CD4-positive, CD25-positive, alpha-beta regulatory T cell (primary cell): ENCODE results near the gene RPS6KL1. TPM values are rescaled to one million over a fixed set of nuclear protein-coding genes. Genes with fewer than 3 reads are reported as not detected.

ENCODE experiments used
- ATAC-seq, 2 donors: fragments of 150-1000 bp; cut with Tn5 transposase; one replicate each; pipeline ENCODE4 v1.10.0; 2021; ENCODE audit warnings: low read depth in 2 of 2, moderate number of reproducible peaks in 2 of 2, moderate library complexity in 1 of 2
- DNase-seq, 3 donors: peaks; one replicate each; pipeline versions ENCODE4 v3.0.0 to v3.0.0-alpha.2; 2012 to 2022; ENCODE audit warnings: mixed read lengths in 1 of 3
- H3K27ac ChIP-seq: one replicate; pipeline ENCODE4 v1.7.0; 2013; ENCODE audit warnings: mild to moderate bottlenecking, low read length; ENCODE audit not compliant: insufficient read depth, poor library complexity, severe bottlenecking
- H3K27me3 ChIP-seq: one replicate; pipeline ENCODE4 v1.7.0; 2013; ENCODE audit warnings: low read length; ENCODE audit not compliant: control insufficient read depth, insufficient read depth
- H3K36me3 ChIP-seq: one replicate; pipeline ENCODE4 v1.7.0; 2013; ENCODE audit warnings: mild to moderate bottlenecking, low read length, moderate library complexity; ENCODE audit not compliant: control insufficient read depth, insufficient read depth
- H3K4me1 ChIP-seq: 2 replicates; pipeline ENCODE4 v1.7.0; 2013; ENCODE audit warnings: mild to moderate bottlenecking, low read length; ENCODE audit not compliant: insufficient read depth, control insufficient read depth, poor library complexity, severe bottlenecking
- H3K4me3 ChIP-seq: one replicate; pipeline ENCODE4 v1.7.0; 2013; ENCODE audit warnings: low read depth, mild to moderate bottlenecking, low read length, moderate library complexity
- H3K9me3 ChIP-seq, 2 experiments: 1 replicate in 1 of 2; 2 replicates in 1 of 2; pipeline ENCODE4 v1.7.0; 2013; ENCODE audit warnings: low read length in 2 of 2, mild to moderate bottlenecking in 1 of 2, moderate library complexity in 1 of 2; ENCODE audit not compliant: control insufficient read depth in 2 of 2
- H3K27ac Mint-ChIP-seq, 3 donors: one replicate each; pipeline ENCODE4 v1.8.0; 2020 to 2022; ENCODE audit warnings: mild to moderate bottlenecking in 3 of 3, mixed read lengths in 3 of 3, moderate library complexity in 2 of 3
- H3K27me3 Mint-ChIP-seq: one replicate; pipeline ENCODE4 v1.8.0; 2022; ENCODE audit warnings: mild to moderate bottlenecking, mixed read lengths
- H3K36me3 Mint-ChIP-seq: one replicate; pipeline ENCODE4 v1.8.0; 2020; ENCODE audit warnings: mixed read lengths
- H3K4me1 Mint-ChIP-seq, 4 donors: one replicate each; pipeline ENCODE4 v1.8.0; 2020 to 2022; ENCODE audit warnings: mixed read lengths in 4 of 4, mild to moderate bottlenecking in 1 of 4
- H3K4me3 Mint-ChIP-seq, 4 donors: one replicate each; pipeline ENCODE4 v1.8.0; 2020 to 2022; ENCODE audit warnings: mild to moderate bottlenecking in 4 of 4, mixed read lengths in 4 of 4, moderate library complexity in 3 of 4
- H3K9me3 Mint-ChIP-seq, 7 donors: one replicate each; pipeline ENCODE4 v1.8.0; 2020 to 2022; ENCODE audit warnings: mixed read lengths in 7 of 7, mild to moderate bottlenecking in 3 of 7, moderate library complexity in 2 of 7
- polyA plus RNA-seq, 4 donors: library from polyadenylated mRNA; unstranded; fragments of 300-500 nt; fragmentation: Illumina TruSeq; gene quantifications; one replicate each; pipeline ENCODE4 v1.2.3, GENCODE V29; 2021
- total RNA-seq: library from RNA; stranded (reverse); gene quantifications from one replicate; pipeline ENCODE4 v1.2.3, GENCODE V29; 2022

Gene RPS6KL1
- total and polyA plus RNA-seq, 5 donors from 2014 or later: 0.27 to 4.5 (median 2.2) TPM

- no peaks in the 10 kb centered on the region for H3K9me3 ChIP-seq
- H3K27ac Mint-ChIP-seq: peak overlapping the region in 1 of 3 donors; percentile 52
- H3K4me3 Mint-ChIP-seq: no peak overlapping the region
- ATAC-seq: no peak
- DNase-seq: no peak
- no peak overlapping the region for H3K4me3 ChIP-seq
- no peak overlapping the region for H3K27ac ChIP-seq
- peaks cover 5% of the 10 kb centered on the region for H3K4me1 ChIP-seq
- H3K27me3 Mint-ChIP-seq: peaks cover 4% of the 10 kb centered on the region
- no peaks in the 10 kb centered on the region for H3K36me3 ChIP-seq
- H3K9me3 Mint-ChIP-seq: peaks cover 0 to 2% (median 0%) of the 10 kb centered on the region in 7 donors
- H3K36me3 Mint-ChIP-seq: no peaks in the 10 kb centered on the region
- H3K27me3 ChIP-seq: peaks cover 3% of the 10 kb centered on the region
- H3K4me1 Mint-ChIP-seq: peaks cover 0 to 10% (median 3%) of the 10 kb centered on the region in 4 donors
Measured at GRCh38 chr14:74921053-74921620, 1.9 kb downstream of the RPS6KL1 start.

- Histone ChIP-seq H3K27me3 (peaks cover 3% of the 10 kb centered on the region), H3K4me3 (no peak overlapping the region), H3K27ac (no peak overlapping the region), H3K9me3 (no peaks in the 10 kb centered on the region), H3K4me1 (peaks cover 5% of the 10 kb centered on the region), H3K36me3 (no peaks in the 10 kb centered on the region)
- peaks cover 0 to 2% (median 0%) of the 10 kb centered on the region in 7 donors for H3K9me3 Mint-ChIP-seq
- H3K4me3 Mint-ChIP-seq: no peak overlapping the region
- H3K4me1 Mint-ChIP-seq: peaks cover 0 to 10% (median 3%) of the 10 kb centered on the region in 4 donors
- ATAC-seq: no peak
- DNase-seq: no peak
- peak overlapping the region in 1 of 3 donors; percentile 52 for H3K27ac Mint-ChIP-seq
- H3K36me3 Mint-ChIP-seq: no peaks in the 10 kb centered on the region
- H3K27me3 Mint-ChIP-seq: peaks cover 4% of the 10 kb centered on the region
Measured at GRCh38 chr14:74920281-74920680, 2.8 kb downstream of the RPS6KL1 start.

- no peaks in the 10 kb centered on the region for H3K27me3 ChIP-seq
- H3K4me3 Mint-ChIP-seq: no peak overlapping the region
- H3K4me1 Mint-ChIP-seq: peaks cover 0 to 10% (median 3%) of the 10 kb centered on the region in 4 donors
- H3K27me3 Mint-ChIP-seq: peaks cover 4% of the 10 kb centered on the region
- no peaks in the 10 kb centered on the region for H3K36me3 Mint-ChIP-seq
- ATAC-seq (no peak), DNase-seq (no peak)
- H3K27ac Mint-ChIP-seq: no peak overlapping the region
- peaks cover 0 to 2% (median 0%) of the 10 kb centered on the region in 7 donors for H3K9me3 Mint-ChIP-seq
- no peaks in the 10 kb centered on the region for H3K9me3 ChIP-seq
- no peak overlapping the region for H3K27ac ChIP-seq
- peaks cover 5% of the 10 kb centered on the region for H3K4me1 ChIP-seq
- no peaks in the 10 kb centered on the region for H3K36me3 ChIP-seq
- H3K4me3 ChIP-seq: no peak overlapping the region
Measured at GRCh38 chr14:74919421-74920165, 3.5 kb downstream of the RPS6KL1 start.

GRCh38 chr14:74918380-74918779 is 4.7 kb downstream of the RPS6KL1 start:
- no peak for DNase-seq
- no peak overlapping the region for H3K4me3 Mint-ChIP-seq

GRCh38 chr14:74917646-74918081 is 5.4 kb downstream of the RPS6KL1 start:
- Histone ChIP-seq H3K4me3 (no peak overlapping the region), H3K27me3 (no peaks in the 10 kb centered on the region), H3K36me3 (no peaks in the 10 kb centered on the region), H3K27ac (no peak overlapping the region), H3K4me1 (no peaks in the 10 kb centered on the region), H3K9me3 (no peaks in the 10 kb centered on the region)
- Mint-ChIP-seq H3K9me3 (peaks cover 0 to 2% (median 0%) of the 10 kb centered on the region in 7 donors), H3K4me1 (peaks cover 0 to 6% (median 1%) of the 10 kb centered on the region in 4 donors), H3K36me3 (no peaks in the 10 kb centered on the region), H3K4me3 (no peak overlapping the region), H3K27ac (no peak overlapping the region), H3K27me3 (peaks cover 4% of the 10 kb centered on the region)
- no peak for ATAC-seq
- no peak for DNase-seq

More at GRCh38 chr14:74918380-74918779, 4.7 kb downstream of the RPS6KL1 start:
- Histone ChIP-seq H3K4me3 (no peak overlapping the region), H3K27ac (no peak overlapping the region), H3K4me1 (peaks cover 5% of the 10 kb centered on the region), H3K36me3 (no peaks in the 10 kb centered on the region), H3K9me3 (no peaks in the 10 kb centered on the region), H3K27me3 (no peaks in the 10 kb centered on the region)
- Mint-ChIP-seq H3K9me3 (peaks cover 0 to 2% (median 0%) of the 10 kb centered on the region in 7 donors), H3K4me1 (peaks cover 0 to 8% (median 2%) of the 10 kb centered on the region in 4 donors), H3K27ac (no peak overlapping the region), H3K36me3 (no peaks in the 10 kb centered on the region), H3K27me3 (peaks cover 4% of the 10 kb centered on the region)
- no peak for ATAC-seq

- Mint-ChIP-seq H3K36me3 (no peaks in the 10 kb centered on the region), H3K9me3 (peaks cover 0 to 2% (median 0%) of the 10 kb centered on the region in 7 donors), H3K4me1 (peaks cover 0 to 2% (median under 1%) of the 10 kb centered on the region in 4 donors), H3K27ac (no peak overlapping the region), H3K4me3 (no peak overlapping the region), H3K27me3 (peaks cover under 1% of the 10 kb centered on the region)
- H3K36me3 ChIP-seq: no peaks in the 10 kb centered on the region
- no peaks in the 10 kb centered on the region for H3K4me1 ChIP-seq
- H3K27ac ChIP-seq: no peak overlapping the region
- DNase-seq (no peak), ATAC-seq (no peak)
- H3K4me3 ChIP-seq: no peak overlapping the region
- H3K27me3 ChIP-seq: no peaks in the 10 kb centered on the region
- H3K9me3 ChIP-seq: no peaks in the 10 kb centered on the region
Measured at GRCh38 chr14:74917178-74917543, 5.9 kb downstream of the RPS6KL1 start.

GRCh38 chr14:74915826-74916225 is 7.2 kb downstream of the RPS6KL1 start:
- no peaks in the 10 kb centered on the region for H3K4me1 Mint-ChIP-seq
- peaks cover 0 to 2% (median 0%) of the 10 kb centered on the region in 7 donors for H3K9me3 Mint-ChIP-seq
- no peak overlapping the region for H3K4me3 Mint-ChIP-seq
- Histone ChIP-seq H3K9me3 (no peaks in the 10 kb centered on the region), H3K27me3 (no peaks in the 10 kb centered on the region), H3K4me1 (no peaks in the 10 kb centered on the region), H3K4me3 (no peak overlapping the region), H3K36me3 (no peaks in the 10 kb centered on the region), H3K27ac (no peak overlapping the region)
- DNase-seq: no peak
- H3K36me3 Mint-ChIP-seq: no peaks in the 10 kb centered on the region
- H3K27ac Mint-ChIP-seq: no peak overlapping the region
- no peak for ATAC-seq
- no peaks in the 10 kb centered on the region for H3K27me3 Mint-ChIP-seq
